Lower lobe of right lung (tissue), 2 donors: ENCODE data around the gene WAPL. TPM values are rescaled to one million over a fixed set of nuclear protein-coding genes. Genes with fewer than 3 reads are reported as not detected.

Experiments
- ATAC-seq, 2 donors: fragments of 200-7000 bp; cut with Tn5 transposase; one replicate each; pipeline ENCODE4 v1.9.1; 2020 to 2022; ENCODE audit warnings: mild to moderate bottlenecking in 2 of 2, moderate library complexity in 2 of 2
- DNase-seq: peaks from one replicate; pipeline ENCODE4 v3.0.0-alpha.2; 2020
- H3K27ac ChIP-seq: fragments of 200-600 bp; one replicate; pipeline ENCODE4 v1.8.0; 2022
- H3K27me3 ChIP-seq: fragments of 200-600 bp; one replicate; pipeline ENCODE4 v1.8.0; 2022; ENCODE audit warnings: low read depth
- H3K36me3 ChIP-seq: fragments of 200-600 bp; one replicate; pipeline ENCODE4 v1.8.0; 2022; ENCODE audit warnings: mild to moderate bottlenecking
- H3K4me1 ChIP-seq: fragments of 200-600 bp; one replicate; pipeline ENCODE4 v1.8.0; 2022
- H3K4me3 ChIP-seq: fragments of 200-600 bp; one replicate; pipeline ENCODE4 v1.8.0; 2022; ENCODE audit warnings: mild to moderate bottlenecking
- H3K9me3 ChIP-seq: fragments of 200-600 bp; one replicate; pipeline ENCODE4 v1.8.0; 2022
- intact Hi-C: fragments of 100-400 bp; cut with DNase I; formaldehyde crosslinking; loops from one replicate; pipeline ENCODE4 v1.11.0; 2022
- total RNA-seq: library from RNA; stranded (reverse); fragmentation: NEBNext Ultra II Directional; extraction: Animal tissue kit (Norgen Biotek cat#: 25700); gene quantifications from one replicate; pipeline ENCODE4 v1.2.1, GENCODE V29; 2021
- TF ChIP-seq, protein P1 (sequence below): fragments of 200-600 bp; IDR thresholded peaks from one replicate; pipeline ENCODE4 v1.8.0; 2022; ENCODE audit warnings: antibody characterized with exemption, mild to moderate bottlenecking
- donor health status: DM: no; HTN: yes; CAD: no; lungs with severe emphysema.

Gene WAPL
- total RNA-seq, 1 donor from 2014 or later: 38.2 TPM

DNA sequence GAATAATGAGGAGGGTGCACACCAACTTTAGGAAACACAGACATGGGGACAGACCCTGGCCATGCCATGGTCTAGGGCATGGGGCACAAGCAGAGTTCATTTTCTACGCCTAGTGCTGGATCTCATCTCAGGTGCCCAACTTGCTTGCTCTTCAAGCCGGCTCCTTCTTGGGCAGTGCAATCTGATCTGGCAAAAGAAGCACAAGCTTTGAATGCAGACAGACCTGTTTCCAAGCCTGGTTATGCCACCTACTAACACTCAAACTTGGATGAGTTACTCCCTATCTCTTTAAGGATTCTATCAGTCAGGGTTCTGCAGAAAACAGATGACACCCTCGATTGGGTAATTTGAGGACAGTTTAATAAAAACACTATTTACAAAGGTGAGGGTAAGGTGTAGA is 34.9 kb upstream of the WAPL start:
- Histone ChIP-seq H3K36me3 (no peaks in the 10 kb centered on the region), H3K4me3 (no peak overlapping the region), H3K27me3 (no peaks in the 10 kb centered on the region), H3K4me1 (no peaks in the 10 kb centered on the region), H3K27ac (no peak overlapping the region), H3K9me3 (no peaks in the 10 kb centered on the region)
- intact Hi-C loops: no loop called here
- TF ChIP-seq, protein P1, sequence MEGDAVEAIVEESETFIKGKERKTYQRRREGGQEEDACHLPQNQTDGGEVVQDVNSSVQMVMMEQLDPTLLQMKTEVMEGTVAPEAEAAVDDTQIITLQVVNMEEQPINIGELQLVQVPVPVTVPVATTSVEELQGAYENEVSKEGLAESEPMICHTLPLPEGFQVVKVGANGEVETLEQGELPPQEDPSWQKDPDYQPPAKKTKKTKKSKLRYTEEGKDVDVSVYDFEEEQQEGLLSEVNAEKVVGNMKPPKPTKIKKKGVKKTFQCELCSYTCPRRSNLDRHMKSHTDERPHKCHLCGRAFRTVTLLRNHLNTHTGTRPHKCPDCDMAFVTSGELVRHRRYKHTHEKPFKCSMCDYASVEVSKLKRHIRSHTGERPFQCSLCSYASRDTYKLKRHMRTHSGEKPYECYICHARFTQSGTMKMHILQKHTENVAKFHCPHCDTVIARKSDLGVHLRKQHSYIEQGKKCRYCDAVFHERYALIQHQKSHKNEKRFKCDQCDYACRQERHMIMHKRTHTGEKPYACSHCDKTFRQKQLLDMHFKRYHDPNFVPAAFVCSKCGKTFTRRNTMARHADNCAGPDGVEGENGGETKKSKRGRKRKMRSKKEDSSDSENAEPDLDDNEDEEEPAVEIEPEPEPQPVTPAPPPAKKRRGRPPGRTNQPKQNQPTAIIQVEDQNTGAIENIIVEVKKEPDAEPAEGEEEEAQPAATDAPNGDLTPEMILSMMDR: no peak
- ATAC-seq (no peak), DNase-seq (no peak)

DNA sequence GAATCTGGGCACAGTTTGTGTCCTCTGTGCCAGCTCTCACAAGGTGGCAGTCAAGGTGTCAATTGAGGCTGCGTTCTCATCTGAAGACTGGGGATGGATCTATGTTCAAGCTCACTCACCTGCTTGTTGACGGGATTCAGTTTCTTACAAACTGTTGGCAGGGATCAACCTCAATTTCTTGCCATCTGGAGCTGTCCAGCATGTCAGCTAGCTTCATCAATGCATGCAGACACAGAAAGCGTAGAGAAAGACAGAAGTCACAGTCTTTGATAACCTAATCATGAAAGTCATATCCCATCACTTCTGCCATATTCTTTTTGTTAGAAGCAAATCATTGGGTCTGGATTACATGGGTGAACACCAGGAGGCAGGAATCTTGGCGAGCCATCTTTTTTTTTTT is 32.0 kb upstream of the WAPL start:
- Histone ChIP-seq H3K27me3 (no peaks in the 10 kb centered on the region), H3K27ac (no peak overlapping the region), H3K9me3 (no peaks in the 10 kb centered on the region), H3K36me3 (no peaks in the 10 kb centered on the region), H3K4me3 (no peak overlapping the region), H3K4me1 (no peaks in the 10 kb centered on the region)
- no peak for DNase-seq
- TF ChIP-seq, protein P1: no peak
- intact Hi-C loops: no loop called here
- no peak for ATAC-seq

DNA sequence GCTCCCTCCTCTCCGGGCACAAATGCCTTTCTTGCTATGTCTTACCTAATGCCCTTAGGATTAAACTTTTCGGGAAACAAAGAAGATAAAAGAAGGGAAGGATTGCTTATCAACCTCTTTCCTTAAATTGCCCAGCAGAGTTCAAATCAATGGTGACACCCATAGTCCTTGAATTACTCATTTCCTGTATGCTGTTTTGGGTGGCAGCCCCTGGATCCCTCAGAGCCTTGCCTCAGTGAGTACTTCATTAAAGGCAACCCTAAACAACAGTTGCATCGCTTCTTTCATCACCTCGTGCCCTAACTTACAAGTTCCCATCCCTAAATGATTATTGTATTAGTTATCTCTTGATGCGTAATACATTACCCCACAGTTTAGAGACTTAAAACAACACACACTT is 31.6 kb upstream of the WAPL start:
- Histone ChIP-seq H3K4me1 (no peaks in the 10 kb centered on the region), H3K36me3 (no peaks in the 10 kb centered on the region), H3K27me3 (no peaks in the 10 kb centered on the region), H3K27ac (no peak overlapping the region), H3K9me3 (no peaks in the 10 kb centered on the region), H3K4me3 (no peak overlapping the region)
- ATAC-seq (no peak), DNase-seq (no peak)
- TF ChIP-seq, protein P1: no peak
- intact Hi-C loops: no loop called here

DNA sequence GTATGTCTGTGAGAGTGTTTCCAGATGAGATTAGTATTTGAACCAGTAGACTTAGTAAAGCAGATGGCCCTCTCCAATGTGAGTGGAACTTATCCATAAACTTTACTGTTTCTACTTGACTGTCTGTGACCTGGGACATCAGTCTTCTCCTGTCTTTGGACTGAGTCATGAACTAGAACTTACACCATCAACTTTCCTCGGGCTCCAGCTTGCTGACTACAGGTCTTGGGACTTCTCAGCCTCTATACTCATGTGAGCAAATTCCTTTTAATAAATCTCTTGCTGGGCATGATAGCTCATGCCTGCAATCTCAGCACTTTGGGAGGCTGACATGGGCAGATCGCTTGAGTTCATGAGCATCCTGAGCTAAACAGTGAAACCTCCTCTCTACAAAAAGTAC is 25.7 kb upstream of the WAPL start:
- DNase-seq (no peak), ATAC-seq (no peak)
- Histone ChIP-seq H3K27ac (no peak overlapping the region), H3K4me1 (no peaks in the 10 kb centered on the region), H3K4me3 (no peak overlapping the region), H3K27me3 (no peaks in the 10 kb centered on the region), H3K9me3 (no peaks in the 10 kb centered on the region), H3K36me3 (no peaks in the 10 kb centered on the region)
- intact Hi-C loops: no loop called here
- TF ChIP-seq, protein P1: no peak

DNA sequence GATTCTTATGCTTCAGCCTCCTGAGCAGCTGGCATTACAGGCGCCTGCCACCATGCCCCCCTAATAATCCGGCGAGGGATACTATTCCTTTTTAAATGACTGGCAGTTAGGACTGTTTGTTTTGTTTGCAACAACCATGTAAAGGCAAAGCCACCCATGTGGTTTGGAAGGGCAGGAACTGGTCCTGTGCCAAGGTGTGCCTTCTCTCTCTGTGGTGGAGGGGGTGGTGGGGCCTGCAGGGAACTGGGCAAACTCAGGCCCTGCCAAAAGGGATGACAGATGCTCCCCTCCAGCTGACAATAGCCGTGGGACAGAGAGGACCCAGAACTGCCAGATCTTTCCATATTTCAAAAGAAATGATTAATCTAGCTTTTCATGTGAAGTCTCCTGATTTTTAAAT is 23.5 kb upstream of the WAPL start:
- no peaks in the 10 kb centered on the region for H3K27me3 ChIP-seq
- ATAC-seq (no peak), DNase-seq (no peak)
- intact Hi-C loops: no loop called here
- H3K4me3 ChIP-seq: no peak overlapping the region
- no peaks in the 10 kb centered on the region for H3K9me3 ChIP-seq
- TF ChIP-seq, protein P1: no peak
- no peaks in the 10 kb centered on the region for H3K36me3 ChIP-seq
- no peak overlapping the region for H3K27ac ChIP-seq
- no peaks in the 10 kb centered on the region for H3K4me1 ChIP-seq

DNA sequence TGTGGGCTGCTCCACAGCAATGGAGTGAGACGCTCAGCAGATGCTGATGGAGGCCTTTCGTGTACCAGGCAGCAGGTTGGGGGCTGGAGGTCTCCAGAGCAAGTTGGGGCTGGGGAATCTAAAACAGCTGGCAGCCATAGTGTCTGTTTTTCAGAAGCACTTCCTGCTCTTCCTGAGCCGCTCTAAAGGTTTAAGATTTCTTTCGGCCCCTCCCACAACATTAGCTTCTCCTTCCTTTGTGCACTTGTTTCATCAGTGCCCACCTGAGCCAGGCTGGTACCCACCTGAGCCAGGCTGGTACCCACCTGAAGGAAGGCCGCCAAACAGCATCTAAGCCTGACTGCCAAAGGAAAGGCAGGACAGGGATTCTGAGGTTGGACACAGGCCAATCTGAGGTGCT is 18.4 kb upstream of the WAPL start:
- no peaks in the 10 kb centered on the region for H3K36me3 ChIP-seq
- H3K9me3 ChIP-seq: no peaks in the 10 kb centered on the region
- H3K4me3 ChIP-seq: no peak overlapping the region
- TF ChIP-seq, protein P1: no peak
- no peak overlapping the region for H3K27ac ChIP-seq
- H3K4me1 ChIP-seq: peaks cover 9% of the 10 kb centered on the region
- no peaks in the 10 kb centered on the region for H3K27me3 ChIP-seq
- ATAC-seq (no peak), DNase-seq (no peak)
- intact Hi-C loops: no loop called here
